H1 (cell line): ENCODE data around the gene ALG9. TPM values are rescaled to one million over a fixed set of nuclear protein-coding genes. Genes with fewer than 3 reads are reported as not detected.

ENCODE experiments used
- CBX8 ChIP-seq: fragments of 300-800, 300-1000 bp; sonication (generic); IDR thresholded peaks from 2 replicates; pipeline ENCODE4 v1.7.1; 2016; ENCODE audit warnings: low read depth, low read length, borderline replicate concordance
- RFX5 ChIP-seq: IDR thresholded peaks from 2 replicates; pipeline ENCODE4 v1.6.1; 2011; ENCODE audit warnings: low read depth, low read length, improper control_type of control experiment, borderline replicate concordance
- polyA plus RNA-seq, 7 experiments: library from polyadenylated mRNA; depleted of rRNA in 3 of 7; stranded (reverse) in 5 of 7; unstranded in 2 of 7; fragments of >200 nt in 5 of 7; fragments of 200-250 nt in 2 of 7; gene quantifications; 1 replicate in 5 of 7; 2 replicates in 1 of 7; 4 replicates in 1 of 7; pipeline versions ENCODE4 v1.2.1 to v1.2.3, GENCODE V29; 2011 to 2013; ENCODE audit warnings: missing spikeins in 2 of 7, mixed read lengths in 2 of 7
- total RNA-seq: library from RNA; stranded (reverse); fragmentation: NEBNext Ultra II Directional; extraction: Animal tissue kit (Norgen Biotek cat#: 25700); gene quantifications from 2 replicates; pipeline ENCODE4 v1.2.1, GENCODE V29; 2021

Gene ALG9
- total and polyA plus RNA-seq, 2 of the 8 experiments (the other 6 are each of a cell fraction or from before 2014, with no cell fraction given), result 23.5 to 24.5 TPM

GRCh38 chr11:111843661-111844060, 27.7 kb downstream of the ALG9 start (continued):
- TF ChIP-seq RFX5 (no peak), CBX8 (no peak)
